DMS53 (cell line): Measurements from ENCODE around the gene BST2.

Source experiments
- DNase-seq: peaks from one replicate; lab custom pipeline; 2025; lab: John Stamatoyannopoulos, UW

The BST2 gene

GRCh38 chr19:17419621-17420474 lies 14.4 kb upstream of the BST2 start, which contains the start of gene MVB12A:
TSS of gene MVB12A (plus strand) at chr19:17420047. CDS start at chr19:17420136, 89 bp downstream.
- DNase-seq = peak; percentile 98

- DNase-seq = no peak
These were observed 13.8 kb upstream of the BST2 start for GRCh38 chr19:17419154-17419620.

- no peak for DNase-seq
These were observed 13.3 kb upstream of the BST2 start for GRCh38 chr19:17418710-17419109.

GRCh38 chr19:17415121-17415520 lies 9.7 kb upstream of the BST2 start:
- DNase-seq = no peak

- no peak for DNase-seq
These were observed 8.7 kb upstream of the BST2 start for GRCh38 chr19:17414097-17414496.

GRCh38 chr19:17411801-17412200 lies 6.4 kb upstream of the BST2 start:
- no peak for DNase-seq

GRCh38 chr19:17409990-17410389 lies 4.6 kb upstream of the BST2 start:
- DNase-seq = no peak

- DNase-seq = no peak
These were observed 1.4 kb upstream of the BST2 start for GRCh38 chr19:17406887-17407196.

GRCh38 chr19:17406046-17406886 lies 836 bp upstream of the BST2 start:
- no peak for DNase-seq

GRCh38 chr19:17404621-17405249 lies 695 bp downstream of the BST2 start:
- no peak for DNase-seq

- no peak for DNase-seq
These were observed 1.4 kb downstream of the BST2 start for GRCh38 chr19:17404015-17404414.

GRCh38 chr19:17402982-17403855 lies 2.2 kb downstream of the BST2 start:
- peak; percentile 20 for DNase-seq

- DNase-seq = no peak
These were observed 3.8 kb downstream of the BST2 start for GRCh38 chr19:17401628-17402027.

GRCh38 chr19:17398902-17399527 lies 6.4 kb downstream of the BST2 start:
- DNase-seq = no peak

- DNase-seq = peak; percentile 44
These were observed 10.5 kb downstream of the BST2 start for GRCh38 chr19:17394891-17395415.

GRCh38 chr19:17393914-17394313 lies 11.5 kb downstream of the BST2 start, which contains the start of gene CCDC194:
TSS of gene CCDC194 (minus strand) at chr19:17394196. CDS start at chr19:17394158, 38 bp downstream.
- DNase-seq = peak; percentile 15

GRCh38 chr19:17393002-17393401 lies 12.4 kb downstream of the BST2 start:
- peak; percentile 11 for DNase-seq

- no peak for DNase-seq
These were observed 13.9 kb downstream of the BST2 start for GRCh38 chr19:17391371-17392151.

GRCh38 chr19:17390665-17391370 lies 14.6 kb downstream of the BST2 start:
- DNase-seq = peak; percentile 86
